ENCODE data around the gene HNRNPK. TPM values are rescaled to one million over a fixed set of nuclear protein-coding genes. Genes with fewer than 3 reads are reported as not detected.

Gene HNRNPK
- total and polyA plus RNA-seq, 2 of the 4 experiments (the other 2 are of a cell fraction), result 422 to 458 TPM

DNA sequence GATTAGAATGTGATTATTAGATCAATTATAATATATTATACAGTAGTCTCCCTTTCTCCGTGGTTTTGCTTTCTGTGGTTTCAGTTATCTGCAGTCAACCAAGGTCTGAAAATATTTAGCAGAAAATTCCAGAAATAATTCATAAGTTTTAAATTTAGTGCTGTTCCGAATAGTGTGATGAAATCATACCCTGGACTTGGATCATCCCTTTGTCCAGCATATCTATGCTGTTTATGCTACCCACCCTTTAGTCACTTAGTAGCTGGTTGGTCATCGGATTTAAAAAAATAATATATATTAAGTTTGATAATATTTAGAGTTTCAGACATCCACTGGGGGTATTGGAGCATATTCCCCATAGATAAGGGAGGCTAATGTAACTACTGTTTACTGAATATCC, 20.2 kb upstream of the HNRNPK start:
- Histone ChIP-seq H2BK20ac (ENCODE audit: low read depth, low read length) (no peak overlapping the region), H2BK15ac (ENCODE audit: low read depth, low read length) (no peak overlapping the region), H3K9ac (ENCODE audit: low read depth, low read length) (no peak overlapping the region), H3K36me3 (ENCODE audit: control insufficient read depth, insufficient read depth, low read length) (no peaks in the 10 kb centered on the region), H2AK5ac (ENCODE audit: low read depth, low read length) (no peak overlapping the region), H3K18ac (ENCODE audit: low read depth, low read length) (no peak overlapping the region), H3K4me3 (ENCODE audit: insufficient read depth, low read depth, low read length) (no peak overlapping the region), H2BK120ac (ENCODE audit: low read depth, low read length) (no peak overlapping the region), H4K8ac (ENCODE audit: low read depth in 2 of 2, low read length in 2 of 2) (no peak overlapping the region), H3K9me3 (ENCODE audit: control insufficient read depth, insufficient read depth, low read length) (no peaks in the 10 kb centered on the region), H3K9me1 (ENCODE audit: insufficient read depth, low read length) (no peaks in the 10 kb centered on the region), H2AK9ac (replicated peaks; ENCODE audit: low read depth, low read length, poor library complexity) (no peak overlapping the region), H4K20me1 (ENCODE audit: insufficient read depth, low read length) (no peaks in the 10 kb centered on the region), H2AFZ (replicated peaks; ENCODE audit: low read length, poor library complexity) (no peak overlapping the region), H3K4ac (ENCODE audit: low read depth, low read length) (no peak overlapping the region), H3K4me1 (ENCODE audit: control insufficient read depth, insufficient read depth, low read length) (peaks cover 2% of the 10 kb centered on the region; the same call in 1 of the 2 replicates), H2BK5ac (ENCODE audit: low read depth, low read length, poor library complexity, severe bottlenecking) (no peak overlapping the region), H3K4me2 (ENCODE audit: low read depth, low read length) (no peak overlapping the region), H3K23ac (ENCODE audit: low read depth, low read length) (no peak overlapping the region), H3K27me3 (ENCODE audit: control insufficient read depth, insufficient read depth, low read length) (no peaks in the 10 kb centered on the region), H3K79me1 (ENCODE audit: low read depth in 1 of 2, low read length in 2 of 2) (peaks cover 16% of the 10 kb centered on the region in 2 experiments), H3K14ac (replicated peaks; ENCODE audit: low read depth, low read length) (peak overlapping the region; percentile 60; the same call in 1 of the 2 replicates), H4K91ac (ENCODE audit: insufficient read depth, low read depth, low read length) (no peak overlapping the region), H4K5ac (ENCODE audit: low read depth, low read length) (no peak overlapping the region), H3K27ac (ENCODE audit: insufficient read depth, low read length) (no peak overlapping the region; the same call in 1 of the 2 replicates), H3K56ac (ENCODE audit: extremely low read depth, insufficient read depth, low read length) (no peak overlapping the region)
- TF ChIP-seq POLR2A (IDR thresholded peaks at IDR 0.05; ENCODE audit: low read depth, low read length) (no peak), RCOR1 (IDR thresholded peaks at IDR 0.05; ENCODE audit: insufficient replicate concordance, low read length) (no peak), MAZ (IDR thresholded peaks at IDR 0.05; ENCODE audit: borderline replicate concordance, low read depth, low read length) (no peak), RAD21 (IDR thresholded peaks at IDR 0.05; ENCODE audit: low read length) (no peak), CEBPB (IDR thresholded peaks at IDR 0.05; ENCODE audit: low read depth, low read length) (peak; percentile 43; the same call in 1 of the 2 replicates), SMC3 (IDR thresholded peaks at IDR 0.05; ENCODE audit: low read depth, low read length) (no peak), NFE2L2 (IDR thresholded peaks at IDR 0.05; ENCODE audit: low read depth, low read length) (no peak)
- TF ChIP-seq, protein P1, sequence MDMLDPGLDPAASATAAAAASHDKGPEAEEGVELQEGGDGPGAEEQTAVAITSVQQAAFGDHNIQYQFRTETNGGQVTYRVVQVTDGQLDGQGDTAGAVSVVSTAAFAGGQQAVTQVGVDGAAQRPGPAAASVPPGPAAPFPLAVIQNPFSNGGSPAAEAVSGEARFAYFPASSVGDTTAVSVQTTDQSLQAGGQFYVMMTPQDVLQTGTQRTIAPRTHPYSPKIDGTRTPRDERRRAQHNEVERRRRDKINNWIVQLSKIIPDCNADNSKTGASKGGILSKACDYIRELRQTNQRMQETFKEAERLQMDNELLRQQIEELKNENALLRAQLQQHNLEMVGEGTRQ (IDR thresholded peaks at IDR 0.05; ENCODE audit: low read depth, low read length), result no peak
- intact Hi-C loops (cut with micrococcal nuclease) (no loop called here), in situ Hi-C loops (cut with MboI; ENCODE audit: low sequenced_read_pairs) (no loop called here), dilution Hi-C loops (cut with HindIII; ENCODE audit: low sequenced_read_pairs, unreplicated experiment) (no loop called here)
- BruUV-seq (replicated peaks), result no TSS peak
- DNase-seq (peak; percentile 38), ATAC-seq (ENCODE audit: low read depth) (peak; percentile 76)
- POLR2A ChIA-PET (ENCODE audit: unreplicated experiment), result no interaction called here
- WGBS, 2 experiments (ENCODE audit: extremely low coverage in 2 of 2, insufficient read length in 1 of 2), result no CpG with 5 or more reads among the region's 3 CpGs
- CTCF ChIA-PET, result no interaction called here

Data from IMR-90 (cell line).